Thoracic aorta (tissue), 2 donors: Measurements from ENCODE around the gene DRAP1. TPM values are rescaled to one million over a fixed set of nuclear protein-coding genes. Genes with fewer than 3 reads are reported as not detected.

Experiments
- ATAC-seq: fragments of 150-250 bp; one replicate; pipeline ENCODE4 v1.8.0; 2017; ENCODE audit warnings: low read depth; ENCODE audit not compliant: insufficient number of reproducible peaks, low FRiP score
- DNase-seq: peaks from one replicate; pipeline ENCODE4 v3.0.0-alpha.2; 2020; ENCODE audit warnings: low spot score
- H3K27ac ChIP-seq, 2 donors: fragments of 200-600 bp; sonication (generic); 1 replicate in 1 of 2; 2 replicates in 1 of 2; pipeline ENCODE4 v1.5.1; 2016; ENCODE audit warnings: mild to moderate bottlenecking in 2 of 2, moderate library complexity in 2 of 2
- H3K27me3 ChIP-seq: fragments of 200-600 bp; sonication (generic); replicated peaks from 2 replicates; pipeline ENCODE4 v1.6.0; 2016; ENCODE audit warnings: mild to moderate bottlenecking; ENCODE audit not compliant: insufficient read depth
- H3K36me3 ChIP-seq: fragments of 200-600 bp; sonication (generic); one replicate; pipeline ENCODE4 v1.5.1; 2016
- H3K4me1 ChIP-seq, 2 donors: fragments of 200-600 bp; sonication (generic); 1 replicate in 1 of 2; 2 replicates in 1 of 2; pipeline versions ENCODE4 v1.5.1 to v1.6.0; 2016; ENCODE audit warnings: low read depth in 2 of 2, mild to moderate bottlenecking in 1 of 2; ENCODE audit not compliant: control insufficient read depth in 1 of 2
- H3K4me3 ChIP-seq: fragments of 200-600 bp; sonication (generic); 2 replicates; pipeline ENCODE4 v1.5.1; 2016; ENCODE audit warnings: mild to moderate bottlenecking
- H3K9me3 ChIP-seq: fragments of 200-600 bp; sonication (generic); 2 replicates; pipeline ENCODE4 v1.5.1; 2016
- total RNA-seq, 2 donors: library from RNA; depleted of rRNA; stranded (reverse); fragments of >200 nt; gene quantifications; one replicate each; pipeline versions ENCODE4 v1.1.0 to v1.2.3, GENCODE V29; 2016
- TF ChIP-seq, protein P1 (sequence below): fragments of 200-600 bp; sonication (generic); IDR thresholded peaks from one replicate; pipeline ENCODE4 v1.5.1; 2019; ENCODE audit warnings: antibody characterized with exemption

DRAP1 gene
- total RNA-seq, 2 donors from 2014 or later, result 82.5 to 91.2 TPM

DNA sequence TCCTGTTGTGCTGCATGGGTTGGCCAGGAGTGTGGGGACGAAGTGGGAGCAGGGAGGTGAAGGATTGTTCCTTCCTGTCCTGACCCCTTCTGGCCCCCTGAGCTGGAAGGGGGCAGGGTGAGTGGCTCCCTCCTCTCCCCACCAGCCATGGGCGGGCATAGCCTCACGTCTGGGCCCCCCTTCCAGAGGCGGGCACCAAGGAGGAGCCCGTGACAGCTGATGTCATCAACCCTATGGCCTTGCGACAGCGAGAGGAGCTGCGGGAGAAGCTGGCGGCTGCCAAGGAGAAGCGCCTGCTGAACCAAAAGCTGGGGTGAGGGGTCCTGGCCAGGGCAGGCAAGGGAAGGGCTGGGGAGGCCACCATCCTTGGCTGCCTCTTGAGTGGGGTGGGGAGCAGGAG, 45.7 kb downstream of the DRAP1 start:
- DNase-seq, result no peak
- TF ChIP-seq, protein P1, sequence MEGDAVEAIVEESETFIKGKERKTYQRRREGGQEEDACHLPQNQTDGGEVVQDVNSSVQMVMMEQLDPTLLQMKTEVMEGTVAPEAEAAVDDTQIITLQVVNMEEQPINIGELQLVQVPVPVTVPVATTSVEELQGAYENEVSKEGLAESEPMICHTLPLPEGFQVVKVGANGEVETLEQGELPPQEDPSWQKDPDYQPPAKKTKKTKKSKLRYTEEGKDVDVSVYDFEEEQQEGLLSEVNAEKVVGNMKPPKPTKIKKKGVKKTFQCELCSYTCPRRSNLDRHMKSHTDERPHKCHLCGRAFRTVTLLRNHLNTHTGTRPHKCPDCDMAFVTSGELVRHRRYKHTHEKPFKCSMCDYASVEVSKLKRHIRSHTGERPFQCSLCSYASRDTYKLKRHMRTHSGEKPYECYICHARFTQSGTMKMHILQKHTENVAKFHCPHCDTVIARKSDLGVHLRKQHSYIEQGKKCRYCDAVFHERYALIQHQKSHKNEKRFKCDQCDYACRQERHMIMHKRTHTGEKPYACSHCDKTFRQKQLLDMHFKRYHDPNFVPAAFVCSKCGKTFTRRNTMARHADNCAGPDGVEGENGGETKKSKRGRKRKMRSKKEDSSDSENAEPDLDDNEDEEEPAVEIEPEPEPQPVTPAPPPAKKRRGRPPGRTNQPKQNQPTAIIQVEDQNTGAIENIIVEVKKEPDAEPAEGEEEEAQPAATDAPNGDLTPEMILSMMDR, result no peak
- Histone ChIP-seq H3K36me3 (peaks cover 60% of the 10 kb centered on the region), H3K9me3 (no peaks in the 10 kb centered on the region), H3K27ac (no peak overlapping the region), H3K4me1 (peaks cover 22% of the 10 kb centered on the region in 2 donors), H3K4me3 (no peak overlapping the region), H3K27me3 (no peaks in the 10 kb centered on the region)
- no peak for ATAC-seq

DNA sequence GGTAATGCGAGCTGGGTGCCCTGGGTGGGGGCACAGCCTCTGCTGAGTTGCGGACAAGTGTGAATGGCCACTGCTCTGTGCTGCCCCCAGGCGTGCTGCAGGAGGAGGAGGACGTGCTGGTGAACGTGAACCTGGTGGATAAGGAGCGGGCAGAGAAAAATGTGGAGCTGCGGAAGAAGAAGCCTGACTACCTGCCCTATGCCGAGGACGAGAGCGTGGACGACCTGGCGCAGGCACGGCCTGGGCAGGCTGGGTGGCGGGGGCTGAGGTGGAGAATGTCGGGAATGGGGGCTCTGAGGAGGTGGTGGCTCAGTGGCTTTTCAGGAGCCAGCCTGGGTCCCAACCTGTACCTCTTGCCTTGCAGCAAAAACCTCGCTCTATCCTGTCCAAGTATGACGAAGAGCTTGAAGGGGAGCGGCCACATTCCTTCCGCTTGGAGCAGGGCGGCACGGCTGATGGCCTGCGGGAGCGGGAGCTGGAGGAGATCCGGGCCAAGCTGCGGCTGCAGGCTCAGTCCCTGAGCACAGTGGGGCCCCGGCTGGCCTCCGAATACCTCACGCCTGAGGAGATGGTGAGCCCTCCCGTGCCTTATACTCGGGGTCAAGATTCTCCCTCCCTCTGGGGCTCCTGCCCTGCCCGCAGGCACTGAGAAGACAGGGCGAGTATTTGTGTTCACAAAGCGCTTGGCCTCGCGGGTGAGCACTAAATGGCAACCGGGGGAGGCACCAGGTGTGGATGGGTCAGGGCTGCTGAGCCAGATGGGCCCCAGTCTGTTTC, 46.9 kb downstream of the DRAP1 start:
- TF ChIP-seq, protein P1, result no peak

DNA sequence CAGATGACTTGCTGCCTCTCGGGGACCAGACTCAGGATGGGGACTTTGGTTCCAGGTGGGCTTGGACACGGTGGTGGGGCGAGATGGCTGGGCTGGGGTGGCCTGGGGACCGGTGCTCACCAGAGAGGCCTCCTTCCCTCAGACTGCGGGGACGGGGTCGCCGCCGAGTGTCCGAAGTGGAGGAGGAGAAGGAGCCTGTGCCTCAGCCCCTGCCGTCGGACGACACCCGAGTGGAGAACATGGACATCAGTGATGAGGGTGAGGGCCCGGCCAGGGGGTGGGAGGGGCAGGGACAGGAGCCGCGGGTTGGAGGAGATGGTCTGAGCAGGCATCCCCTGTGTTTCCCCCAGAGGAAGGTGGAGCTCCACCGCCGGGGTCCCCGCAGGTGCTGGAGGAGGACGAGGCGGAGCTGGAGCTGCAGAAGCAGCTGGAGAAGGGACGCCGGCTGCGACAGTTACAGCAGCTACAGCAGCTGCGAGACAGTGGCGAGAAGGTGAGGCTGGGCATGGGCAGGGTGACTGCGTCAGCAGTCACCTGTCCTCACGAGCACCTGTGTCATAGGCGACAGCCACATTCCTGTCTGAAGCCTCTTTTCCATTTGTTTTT, 48.2 kb downstream of the DRAP1 start:
- Histone ChIP-seq H3K27ac (no peak overlapping the region), H3K36me3 (peaks cover 66% of the 10 kb centered on the region), H3K4me1 (peaks cover 18 to 19% of the 10 kb centered on the region in 2 donors), H3K27me3 (no peaks in the 10 kb centered on the region), H3K9me3 (no peaks in the 10 kb centered on the region), H3K4me3 (no peak overlapping the region)
- ATAC-seq (no peak), DNase-seq (no peak)
- TF ChIP-seq, protein P1, result no peak

More for the DNA sequence above, 46.9 kb downstream of the DRAP1 start:
- no peak overlapping the region for H3K4me3 ChIP-seq
- no peak overlapping the region for H3K27ac ChIP-seq
- peaks cover 66% of the 10 kb centered on the region for H3K36me3 ChIP-seq
- peaks cover 22% of the 10 kb centered on the region in 2 donors for H3K4me1 ChIP-seq
- no peak for ATAC-seq
- H3K9me3 ChIP-seq, result no peaks in the 10 kb centered on the region
- no peaks in the 10 kb centered on the region for H3K27me3 ChIP-seq
- no peak for DNase-seq

DNA sequence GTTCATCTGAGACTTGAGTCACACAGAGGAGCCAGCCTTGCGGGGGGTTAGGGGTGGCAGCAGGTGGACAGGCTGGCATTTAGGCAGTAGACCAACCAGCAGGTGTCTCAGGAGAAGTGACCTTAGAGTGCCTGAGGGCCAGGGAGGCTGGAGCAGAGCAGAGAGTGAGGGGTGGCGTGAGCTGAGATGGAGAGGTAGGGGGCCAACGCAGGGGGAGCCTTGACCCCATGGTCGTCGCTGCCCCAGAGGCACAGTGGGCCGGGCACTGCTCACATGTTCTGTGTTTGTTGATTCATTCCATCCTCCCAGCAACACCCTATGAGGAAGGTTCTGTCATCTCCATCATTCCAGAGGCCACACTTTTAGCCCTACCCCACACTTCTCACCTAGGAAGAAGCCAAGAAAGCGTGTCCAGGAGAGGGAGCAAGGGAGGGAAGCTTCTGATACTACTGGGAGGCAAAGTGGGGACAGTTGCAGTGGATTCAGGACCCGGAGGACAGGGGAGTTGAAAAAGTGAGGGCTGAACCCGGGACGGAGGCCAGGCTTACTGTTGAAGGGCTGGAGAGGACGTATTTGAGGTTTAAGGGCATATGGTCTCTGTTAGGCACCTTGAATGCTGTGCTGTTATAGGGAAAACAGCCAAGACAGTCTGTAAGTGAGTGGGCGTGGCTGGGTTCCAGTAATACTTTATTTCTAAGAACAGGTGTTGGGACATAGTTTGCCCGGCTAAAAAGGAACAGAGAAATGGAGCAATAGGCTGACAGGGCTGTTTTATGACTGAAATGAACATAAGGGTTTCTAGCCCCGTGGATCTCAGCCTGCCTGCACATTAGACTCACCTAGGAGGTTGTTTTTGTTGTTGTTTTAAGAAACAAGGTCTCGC, 49.6 kb downstream of the DRAP1 start:
- TF ChIP-seq, protein P1, result no peak
- H3K27me3 ChIP-seq, result no peaks in the 10 kb centered on the region
- no peak for ATAC-seq

More for the DNA sequence above, 49.6 kb downstream of the DRAP1 start:
- DNase-seq, result no peak
- Histone ChIP-seq H3K4me1 (peaks cover 4 to 5% of the 10 kb centered on the region in 2 donors), H3K27ac (no peak overlapping the region), H3K36me3 (peaks cover 65% of the 10 kb centered on the region), H3K9me3 (no peaks in the 10 kb centered on the region), H3K4me3 (no peak overlapping the region)

Other genes starting within 250 kb of the DRAP1 start
- 10 to 100 TPM; 49.0 to 50.5 TPM for gene KAT5, start 207.2 kb upstream of the DRAP1 start, total RNA-seq
- 100 to 1,000 TPM; 138 to 185 TPM for gene RNASEH2C, start 198.6 kb upstream of the DRAP1 start, total RNA-seq
- gene AP5B1, start 138.4 kb upstream of the DRAP1 start, total RNA-seq, result 10 to 100 TPM; 26.3 to 38.4 TPM
- gene OVOL1, start 132.4 kb upstream of the DRAP1 start, total RNA-seq, result under 1 TPM in 1 of 2 donors, not detected in 1; 0.27 TPM
- under 1 TPM in 1 of 2 donors, not detected in 1; 0.81 TPM for gene SNX32, start 85.5 kb upstream of the DRAP1 start, total RNA-seq
- gene CFL1, start 61.2 kb upstream of the DRAP1 start, total RNA-seq, result 100 to 1,000 TPM; 565 to 797 TPM
- 10 to 100 TPM; 51.8 to 62.8 TPM for gene MUS81, start 59.0 kb upstream of the DRAP1 start, total RNA-seq
- gene EFEMP2, start 46.6 kb upstream of the DRAP1 start, total RNA-seq, result 100 to 1,000 TPM; 134 to 219 TPM
- gene CTSW, start 39.6 kb upstream of the DRAP1 start, total RNA-seq, result 10 to 100 TPM in 1 of 2 donors, 1 to 10 TPM in 1; 1.6 to 13.7 TPM
- gene FIBP, start 31.0 kb upstream of the DRAP1 start, total RNA-seq, result 100 to 1,000 TPM in 1 of 2 donors, 10 to 100 TPM in 1; 50.4 to 111 TPM
- 100 to 1,000 TPM in 1 of 2 donors, 10 to 100 TPM in 1; 75.8 to 100 TPM for gene CCDC85B, start 28.8 kb upstream of the DRAP1 start, total RNA-seq
- gene FOSL1, start 19.0 kb upstream of the DRAP1 start, total RNA-seq, result 100 to 1,000 TPM in 1 of 2 donors, 10 to 100 TPM in 1; 25.6 to 143 TPM
- gene C11orf68, start 364 bp upstream of the DRAP1 start, total RNA-seq, result 10 to 100 TPM; 16.3 to 27.9 TPM
- gene TSGA10IP, start 26.1 kb downstream of the DRAP1 start, total RNA-seq, result not detected
- gene SART1, start 42.3 kb downstream of the DRAP1 start, total RNA-seq, result 10 to 100 TPM; 32.5 to 38.0 TPM
- gene EIF1AD, start 82.7 kb downstream of the DRAP1 start, total RNA-seq, result 10 to 100 TPM; 20.6 to 43.5 TPM
- 10 to 100 TPM; 22.2 to 60.0 TPM for gene BANF1, start 83.1 kb downstream of the DRAP1 start, total RNA-seq
- gene CST6, start 92.6 kb downstream of the DRAP1 start, total RNA-seq, result 10 to 100 TPM in 1 of 2 donors, 1 to 10 TPM in 1; 4.5 to 16.9 TPM
- gene CATSPER1, start 107.1 kb downstream of the DRAP1 start, total RNA-seq, result not detected
- gene GAL3ST3, start 129.7 kb downstream of the DRAP1 start, total RNA-seq, result 1 to 10 TPM in 1 of 2 donors, not detected in 1; 1.1 TPM
- 100 to 1,000 TPM; 142 TPM for gene SF3B2, start 132.9 kb downstream of the DRAP1 start, total RNA-seq
- 100 to 1,000 TPM in 1 of 2 donors, 10 to 100 TPM in 1; 82.9 to 112 TPM for gene PACS1, start 150.8 kb downstream of the DRAP1 start, total RNA-seq